T-cell (primary cell): Measurements from ENCODE around the gene POU3F1. TPM values are rescaled to one million over a fixed set of nuclear protein-coding genes. Genes with fewer than 3 reads are reported as not detected.

Experiments used
- ATAC-seq, 4 experiments: fragments of 200-7000 bp in 3 of 4; fragments of 150-1000 bp in 1 of 4; cut with Tn5 transposase; replicated peaks in 1 of 4; 1 replicate in 3 of 4; 2 replicates in 1 of 4; pipeline ENCODE4 v1.10.0; 2021; ENCODE audit warnings: moderate library complexity in 3 of 4, mild to moderate bottlenecking in 2 of 4, moderate number of reproducible peaks in 1 of 4
- CTCF ChIA-PET, 2 donors: fragments of 300-600 bp; sonication (Branson Sonifier 250); formaldehyde crosslinking; loops; one replicate each; lab custom pipeline; 2022; ENCODE audit warnings: antibody characterized with exemption in 2 of 2; lab: Charles Lee
- POLR2A ChIA-PET, 2 donors: fragments of 300-600 bp; sonication (Branson Sonifier 250); formaldehyde crosslinking; loops; one replicate each; lab custom pipeline; 2022; ENCODE audit warnings: antibody characterized with exemption in 2 of 2; lab: Charles Lee
- DNase-seq, 35 experiments: peaks; one replicate each; pipeline versions ENCODE4 v3.0.0 to v3.0.0-alpha.2; 2013 to 2023
- H3K27ac ChIP-seq: one replicate; pipeline ENCODE4 v1.5.1; 2013; ENCODE audit warnings: low read length
- H3K27me3 ChIP-seq, 2 experiments: replicated peaks in 1 of 2; 1 replicate in 1 of 2; 2 replicates in 1 of 2; pipeline versions ENCODE4 v1.6.1 to v1.7.0; 2013; ENCODE audit warnings: low read length in 1 of 2, mixed read lengths in 1 of 2; ENCODE audit not compliant: control insufficient read depth in 2 of 2, insufficient read depth in 2 of 2; ENCODE audit errors: extremely low read depth in 1 of 2
- H3K36me3 ChIP-seq, 2 donors: 1 replicate in 1 of 2; 2 replicates in 1 of 2; pipeline versions ENCODE4 v1.6.1 to v1.7.0; 2013; ENCODE audit warnings: low read length in 1 of 2; ENCODE audit not compliant: control insufficient read depth in 2 of 2, insufficient read depth in 1 of 2; ENCODE audit errors: extremely low read depth in 1 of 2
- H3K4me1 ChIP-seq, 2 experiments: 1 replicate in 1 of 2; 2 replicates in 1 of 2; pipeline versions ENCODE4 v1.6.1 to v1.7.0; 2013; ENCODE audit warnings: low read length in 2 of 2, mixed read lengths in 1 of 2; ENCODE audit not compliant: insufficient read depth in 2 of 2, control insufficient read depth in 1 of 2; ENCODE audit errors: extremely low read depth in 1 of 2
- H3K4me3 ChIP-seq, 2 donors: 1 replicate in 1 of 2; 2 replicates in 1 of 2; pipeline versions ENCODE4 v1.5.1 to v1.7.0; 2013; ENCODE audit warnings: mild to moderate bottlenecking in 2 of 2, low read length in 1 of 2, moderate library complexity in 1 of 2; ENCODE audit not compliant: control insufficient read depth in 1 of 2; ENCODE audit errors: extremely low read depth in 1 of 2
- H3K9me3 ChIP-seq: 2 replicates; pipeline ENCODE4 v1.7.0; 2013
- H3K27ac Mint-ChIP-seq, 2 donors: one replicate each; pipeline ENCODE4 v1.8.0; 2020 to 2021; ENCODE audit warnings: mild to moderate bottlenecking in 2 of 2, mixed read lengths in 2 of 2
- H3K27me3 Mint-ChIP-seq, 2 donors: one replicate each; pipeline ENCODE4 v1.8.0; 2021 to 2022; ENCODE audit warnings: mixed read lengths in 2 of 2
- H3K36me3 Mint-ChIP-seq: one replicate; pipeline ENCODE4 v1.8.0; 2021; ENCODE audit warnings: mixed read lengths
- H3K4me1 Mint-ChIP-seq, 3 donors: one replicate each; pipeline ENCODE4 v1.8.0; 2020 to 2022; ENCODE audit warnings: mixed read lengths in 3 of 3, mild to moderate bottlenecking in 1 of 3
- H3K4me3 Mint-ChIP-seq, 3 donors: one replicate each; pipeline ENCODE4 v1.8.0; 2020 to 2022; ENCODE audit warnings: mild to moderate bottlenecking in 3 of 3, mixed read lengths in 3 of 3, moderate library complexity in 3 of 3
- H3K9me3 Mint-ChIP-seq, 3 donors: one replicate each; pipeline ENCODE4 v1.8.0; 2020 to 2022; ENCODE audit warnings: mixed read lengths in 3 of 3
- WGBS: methylation state at CpG from one replicate; pipeline ENCODE4 v1.1.5; 2013; ENCODE audit warnings: missing lambda C conversion rate; ENCODE audit not compliant: insufficient coverage; 5-methylcytosine and 5-hydroxymethylcytosine counted together
- total RNA-seq, 35 experiments: library from RNA in 6 of 35; stranded (reverse) in 6 of 35; fragments of 120-200 nt in 1 of 35; gene quantifications; one replicate each; pipeline versions ENCODE4 v1.2.1 to v1.2.4 and lab custom pipeline; 2013 to 2026

The POU3F1 gene
- total RNA-seq, 5 donors from 2014 or later (not counting 1 experiment from before 2014, with no cell fraction given): 0.28 to 0.72 (median 0.64) TPM

- no peak for ATAC-seq
- POLR2A ChIA-PET: no interaction called here
- peaks cover 0 to 8% of the 10 kb centered on the region in 2 experiments for H3K27me3 ChIP-seq
- H3K4me3 Mint-ChIP-seq: no peak overlapping the region
- DNase-seq: no peak
- no peaks in the 10 kb centered on the region for H3K4me1 Mint-ChIP-seq
- H3K4me1 ChIP-seq: no peaks in the 10 kb centered on the region
- no peaks in the 10 kb centered on the region for H3K36me3 ChIP-seq
- CTCF ChIA-PET: no interaction called here
- no peaks in the 10 kb centered on the region for H3K36me3 Mint-ChIP-seq
- H3K9me3 Mint-ChIP-seq: no peaks in the 10 kb centered on the region
- no peaks in the 10 kb centered on the region for H3K9me3 ChIP-seq
- H3K27ac ChIP-seq: no peak overlapping the region
- no peak overlapping the region for H3K4me3 ChIP-seq
- peaks cover 4 to 5% of the 10 kb centered on the region in 2 donors for H3K27me3 Mint-ChIP-seq
- no CpG with 5 or more reads among the region's 1 CpG for WGBS
- no peak overlapping the region for H3K27ac Mint-ChIP-seq
Observed at GRCh38 chr1:38061290-38061689, 14.7 kb upstream of the POU3F1 start.

- Histone ChIP-seq H3K4me1 (no peaks in the 10 kb centered on the region), H3K9me3 (no peaks in the 10 kb centered on the region), H3K27ac (no peak overlapping the region), H3K36me3 (no peaks in the 10 kb centered on the region), H3K27me3 (peaks cover 0 to 8% of the 10 kb centered on the region in 2 experiments), H3K4me3 (no peak overlapping the region)
- peaks cover 4 to 9% of the 10 kb centered on the region in 2 donors for H3K27me3 Mint-ChIP-seq
- ATAC-seq (no peak), DNase-seq (no peak)
- no peak overlapping the region for H3K27ac Mint-ChIP-seq
- H3K9me3 Mint-ChIP-seq: no peaks in the 10 kb centered on the region
- H3K36me3 Mint-ChIP-seq: no peaks in the 10 kb centered on the region
- POLR2A ChIA-PET: no interaction called here
- H3K4me3 Mint-ChIP-seq: no peak overlapping the region
- WGBS: no CpG with 5 or more reads among the region's 2 CpGs
- CTCF ChIA-PET: no interaction called here
- no peaks in the 10 kb centered on the region for H3K4me1 Mint-ChIP-seq
Observed at GRCh38 chr1:38060498-38060897, 13.9 kb upstream of the POU3F1 start.

- Histone ChIP-seq H3K27ac (no peak overlapping the region), H3K4me3 (no peak overlapping the region), H3K4me1 (no peaks in the 10 kb centered on the region), H3K27me3 (peaks cover 0 to 12% of the 10 kb centered on the region in 2 experiments), H3K36me3 (no peaks in the 10 kb centered on the region), H3K9me3 (no peaks in the 10 kb centered on the region)
- H3K27me3 Mint-ChIP-seq: peaks cover 8 to 14% of the 10 kb centered on the region in 2 donors
- H3K36me3 Mint-ChIP-seq: no peaks in the 10 kb centered on the region
- DNase-seq: no peak
- 68% methylated on average over 5 of the region's 6 CpGs for WGBS
- no peaks in the 10 kb centered on the region for H3K9me3 Mint-ChIP-seq
- ATAC-seq: no peak
- H3K4me1 Mint-ChIP-seq: no peaks in the 10 kb centered on the region
- ChIA-PET CTCF (no interaction called here), POLR2A (no interaction called here)
- no peak overlapping the region for H3K27ac Mint-ChIP-seq
- no peak overlapping the region for H3K4me3 Mint-ChIP-seq
Observed at GRCh38 chr1:38059635-38060250, 13.2 kb upstream of the POU3F1 start.

GRCh38 chr1:38055965-38056364 lies 9.4 kb upstream of the POU3F1 start:
- Mint-ChIP-seq H3K36me3 (no peaks in the 10 kb centered on the region), H3K27ac (no peak overlapping the region), H3K9me3 (no peaks in the 10 kb centered on the region), H3K4me1 (peaks cover 7 to 8% (median 8%) of the 10 kb centered on the region in 3 donors), H3K4me3 (no peak overlapping the region), H3K27me3 (peaks cover 4 to 14% of the 10 kb centered on the region in 2 donors)
- ATAC-seq (no peak), DNase-seq (no peak)
- H3K27me3 ChIP-seq: peaks cover 0 to 16% of the 10 kb centered on the region in 2 experiments
- ChIA-PET POLR2A (no interaction called here), CTCF (no interaction called here)
- no peak overlapping the region for H3K27ac ChIP-seq
- peaks cover 0 to 9% of the 10 kb centered on the region in 2 experiments for H3K4me1 ChIP-seq
- no peaks in the 10 kb centered on the region for H3K36me3 ChIP-seq
- 70% methylated on average over 3 of the region's 4 CpGs for WGBS
- H3K4me3 ChIP-seq: no peak overlapping the region
- H3K9me3 ChIP-seq: no peaks in the 10 kb centered on the region

- CTCF ChIA-PET: no interaction called here
- 83% methylated on average over 1 of the region's 3 CpGs for WGBS
- H3K9me3 Mint-ChIP-seq: no peaks in the 10 kb centered on the region
- peaks cover 7 to 8% (median 8%) of the 10 kb centered on the region in 3 donors for H3K4me1 Mint-ChIP-seq
- Histone ChIP-seq H3K36me3 (no peaks in the 10 kb centered on the region), H3K27me3 (peaks cover 0 to 15% of the 10 kb centered on the region in 2 experiments), H3K4me3 (no peak overlapping the region), H3K9me3 (no peaks in the 10 kb centered on the region), H3K4me1 (peaks cover 0 to 9% of the 10 kb centered on the region in 2 experiments), H3K27ac (no peak overlapping the region)
- DNase-seq (no peak), ATAC-seq (no peak)
- no peak overlapping the region for H3K27ac Mint-ChIP-seq
- H3K4me3 Mint-ChIP-seq: no peak overlapping the region
- peaks cover 4 to 14% of the 10 kb centered on the region in 2 donors for H3K27me3 Mint-ChIP-seq
- POLR2A ChIA-PET: no interaction called here
- H3K36me3 Mint-ChIP-seq: no peaks in the 10 kb centered on the region
Observed at GRCh38 chr1:38055398-38055797, 8.8 kb upstream of the POU3F1 start.

- H3K27ac ChIP-seq: no peak overlapping the region
- WGBS: no CpG with 5 or more reads among the region's 7 CpGs
- Mint-ChIP-seq H3K4me1 (peaks cover 7 to 8% (median 8%) of the 10 kb centered on the region in 3 donors), H3K27ac (no peak overlapping the region), H3K9me3 (no peaks in the 10 kb centered on the region), H3K36me3 (no peaks in the 10 kb centered on the region), H3K27me3 (peaks cover 4 to 13% of the 10 kb centered on the region in 2 donors), H3K4me3 (no peak overlapping the region)
- no peak for DNase-seq
- no peaks in the 10 kb centered on the region for H3K36me3 ChIP-seq
- POLR2A ChIA-PET: no interaction called here
- H3K9me3 ChIP-seq: no peaks in the 10 kb centered on the region
- CTCF ChIA-PET: no interaction called here
- H3K4me1 ChIP-seq: peaks cover 0 to 9% of the 10 kb centered on the region in 2 experiments
- no peak overlapping the region for H3K4me3 ChIP-seq
- no peak for ATAC-seq
- H3K27me3 ChIP-seq: peaks cover 2 to 15% of the 10 kb centered on the region in 2 experiments
Observed at GRCh38 chr1:38053416-38054091, 7.0 kb upstream of the POU3F1 start.
